Uterus (tissue), 4 donors: Measurements from ENCODE around the gene GPATCH2. TPM values are rescaled to one million over a fixed set of nuclear protein-coding genes. Genes with fewer than 3 reads are reported as not detected.

Experiments used
- DNase-seq, 2 donors: peaks; one replicate each; pipeline ENCODE4 v3.0.0-alpha.2; 2019 to 2020
- H3K27ac ChIP-seq, 2 donors: fragments of 200-600 bp; sonication (generic); 1 replicate in 1 of 2; 2 replicates in 1 of 2; pipeline ENCODE4 v1.5.1; 2016 to 2018
- H3K27me3 ChIP-seq, 2 donors: fragments of 200-600 bp; sonication (generic); one replicate each; pipeline ENCODE4 v1.5.1; 2018 to 2019; ENCODE audit warnings: control low read depth in 1 of 2
- H3K36me3 ChIP-seq, 2 donors: fragments of 200-600 bp; sonication (generic); one replicate each; pipeline ENCODE4 v1.5.1; 2019; ENCODE audit warnings: control low read depth in 1 of 2
- H3K4me1 ChIP-seq, 2 donors: fragments of 200-600 bp; sonication (generic); one replicate each; pipeline ENCODE4 v1.5.1; 2018 to 2019; ENCODE audit warnings: control low read depth in 1 of 2
- H3K4me3 ChIP-seq, 2 donors: fragments of 200-600 bp; sonication (generic); 1 replicate in 1 of 2; 2 replicates in 1 of 2; pipeline ENCODE4 v1.5.1; 2018 to 2019; ENCODE audit warnings: mild to moderate bottlenecking in 1 of 2
- H3K9me3 ChIP-seq, 2 donors: fragments of 200-600 bp; sonication (generic); one replicate each; pipeline ENCODE4 v1.5.1; 2019; ENCODE audit warnings: control low read depth in 1 of 2
- CTCF ChIP-seq, 4 experiments: fragments of 200-600 bp in 2 of 4; fragments of 450-650 bp in 2 of 4; sonication (generic) in 2 of 4; IDR thresholded peaks; one replicate each; pipeline ENCODE4 v1.5.1; 2016 to 2019; ENCODE audit warnings: antibody characterized with exemption in 4 of 4, mild to moderate bottlenecking in 2 of 4, moderate library complexity in 1 of 4
- POLR2A ChIP-seq, 2 donors: fragments of 450-650 bp; IDR thresholded peaks; one replicate each; pipeline ENCODE4 v1.6.1; 2016; ENCODE audit warnings: antibody characterized with exemption in 2 of 2, mild to moderate bottlenecking in 1 of 2, moderate library complexity in 1 of 2
- intact Hi-C: fragments of 100-400 bp; cut with DNase I; formaldehyde crosslinking; loops from one replicate; pipeline ENCODE4 v1.15.1; 2023; ENCODE audit warnings: low total_unique reads
- total RNA-seq, 4 donors: library from RNA; depleted of rRNA in 3 of 4; stranded (reverse); fragments of >200 nt in 3 of 4; gene quantifications; one replicate each; pipeline versions ENCODE4 v1.1.0 to v1.2.4, GENCODE V29; 2014 to 2023
- donor health status: DM: yes; HTN: yes; CAD: no.

Gene GPATCH2
- total RNA-seq, 4 donors from 2014 or later: 13.1 to 50.3 (median 19.2) TPM

DNA sequence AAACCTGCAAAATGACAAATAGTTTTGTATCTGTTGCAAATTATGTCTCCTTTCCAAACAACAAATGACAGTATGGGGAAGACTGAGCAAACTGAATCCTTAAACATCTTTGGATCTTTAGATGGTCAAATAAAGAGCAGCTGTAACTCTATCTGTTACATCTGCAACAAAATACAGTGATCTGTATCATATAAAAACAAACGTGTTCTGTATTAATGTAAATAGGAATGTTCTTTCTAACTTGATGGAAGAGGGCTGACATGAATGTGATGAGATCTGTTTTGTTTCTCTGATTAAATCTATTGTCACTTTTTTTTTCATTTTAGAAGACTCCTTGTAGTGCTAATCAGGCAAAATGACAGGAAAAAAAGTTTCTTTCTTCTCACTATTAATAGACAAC, 159.5 kb downstream of the GPATCH2 start:
- H3K36me3 ChIP-seq: no peaks in the 10 kb centered on the region
- H3K27ac ChIP-seq: no peak overlapping the region
- no peaks in the 10 kb centered on the region for H3K27me3 ChIP-seq
- DNase-seq: no peak
- TF ChIP-seq POLR2A (IDR thresholded peaks at IDR 0.05) (no peak), CTCF (IDR thresholded peaks at IDR 0.05) (no peak)
- no peaks in the 10 kb centered on the region for H3K4me1 ChIP-seq
- intact Hi-C loops: no loop called here
- no peaks in the 10 kb centered on the region for H3K9me3 ChIP-seq
- H3K4me3 ChIP-seq: no peak overlapping the region

- TF ChIP-seq POLR2A (IDR thresholded peaks at IDR 0.05): no peak
- no peak for TF ChIP-seq CTCF (IDR thresholded peaks at IDR 0.05)
- Histone ChIP-seq H3K27ac (no peak overlapping the region), H3K4me3 (no peak overlapping the region)
Observed at GRCh38 chr1:217469983-217470382, 160.9 kb downstream of the GPATCH2 start.

DNA sequence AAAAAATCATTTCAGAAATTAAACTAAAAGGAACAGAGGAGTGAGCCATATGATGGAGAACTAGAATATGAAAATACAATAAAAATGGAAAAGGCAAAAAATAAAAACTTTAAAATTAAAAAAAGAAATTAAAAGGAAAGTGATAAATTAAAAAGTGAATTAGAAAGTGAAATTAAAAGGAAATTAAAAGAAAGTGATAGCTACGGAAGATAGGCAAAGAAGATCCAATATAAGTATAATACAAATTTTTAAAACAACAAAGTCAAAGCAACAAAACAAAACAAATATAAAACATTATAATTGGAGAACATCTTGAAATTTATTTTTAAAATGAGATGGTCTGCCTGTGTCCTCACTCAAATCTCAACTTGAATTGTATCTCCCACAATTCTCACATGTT, 165.8 kb downstream of the GPATCH2 start:
- H3K4me1 ChIP-seq: no peaks in the 10 kb centered on the region
- no peaks in the 10 kb centered on the region for H3K27me3 ChIP-seq
- intact Hi-C loops: no loop called here

More at GRCh38 chr1:217469983-217470382, 160.9 kb downstream of the GPATCH2 start:
- H3K27me3 ChIP-seq: no peaks in the 10 kb centered on the region
- H3K9me3 ChIP-seq: no peaks in the 10 kb centered on the region
- no peak for DNase-seq
- no peaks in the 10 kb centered on the region for H3K4me1 ChIP-seq
- intact Hi-C loops: no loop called here
- no peaks in the 10 kb centered on the region for H3K36me3 ChIP-seq

DNA sequence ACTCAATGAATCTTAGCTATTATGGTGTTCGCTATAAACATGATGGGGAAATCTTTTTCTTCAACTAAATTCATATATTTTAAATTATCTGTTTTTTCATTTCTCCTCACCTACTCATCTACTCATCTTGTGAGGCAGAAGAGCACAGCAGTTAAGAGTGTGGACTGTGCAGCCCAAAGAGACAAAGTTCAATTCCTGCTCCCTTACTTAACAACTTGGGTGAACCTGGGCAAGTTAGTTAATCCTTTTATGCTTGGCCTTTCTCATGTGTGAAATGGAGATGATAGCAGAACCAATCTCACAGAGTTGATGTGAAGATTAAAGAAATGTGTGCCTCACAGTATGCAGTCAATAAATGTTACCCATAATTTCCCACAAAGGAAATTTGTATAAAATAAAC, 168.2 kb downstream of the GPATCH2 start:
- no peaks in the 10 kb centered on the region for H3K4me1 ChIP-seq
- no peaks in the 10 kb centered on the region for H3K36me3 ChIP-seq

More for the DNA sequence above, 165.8 kb downstream of the GPATCH2 start:
- H3K27ac ChIP-seq: no peak overlapping the region
- no peaks in the 10 kb centered on the region for H3K9me3 ChIP-seq
- no peak overlapping the region for H3K4me3 ChIP-seq
- H3K36me3 ChIP-seq: no peaks in the 10 kb centered on the region
- no peak for TF ChIP-seq CTCF (IDR thresholded peaks at IDR 0.05)
- TF ChIP-seq POLR2A (IDR thresholded peaks at IDR 0.05): no peak
- DNase-seq: no peak

GRCh38 chr1:217462159-217462558, 168.7 kb downstream of the GPATCH2 start:
- no peak overlapping the region for H3K4me3 ChIP-seq
- no peaks in the 10 kb centered on the region for H3K27me3 ChIP-seq
- no peak for DNase-seq
- H3K9me3 ChIP-seq: no peaks in the 10 kb centered on the region
- H3K4me1 ChIP-seq: no peaks in the 10 kb centered on the region
- no peaks in the 10 kb centered on the region for H3K36me3 ChIP-seq
- TF ChIP-seq CTCF (IDR thresholded peaks at IDR 0.05) (no peak), POLR2A (IDR thresholded peaks at IDR 0.05) (no peak)
- H3K27ac ChIP-seq: no peak overlapping the region
- intact Hi-C loops: no loop called here

More for the DNA sequence above, 168.2 kb downstream of the GPATCH2 start:
- no peak overlapping the region for H3K27ac ChIP-seq
- no peak overlapping the region for H3K4me3 ChIP-seq
- TF ChIP-seq POLR2A (IDR thresholded peaks at IDR 0.05): no peak
- no peak for DNase-seq
- intact Hi-C loops: no loop called here
- H3K27me3 ChIP-seq: no peaks in the 10 kb centered on the region
- no peaks in the 10 kb centered on the region for H3K9me3 ChIP-seq

GRCh38 chr1:217457016-217457415, 173.9 kb downstream of the GPATCH2 start:
- Histone ChIP-seq H3K4me3 (no peak overlapping the region), H3K36me3 (no peaks in the 10 kb centered on the region), H3K27me3 (no peaks in the 10 kb centered on the region), H3K27ac (no peak overlapping the region), H3K4me1 (no peaks in the 10 kb centered on the region), H3K9me3 (no peaks in the 10 kb centered on the region)
- DNase-seq: no peak
- intact Hi-C loops: no loop called here
- TF ChIP-seq POLR2A (IDR thresholded peaks at IDR 0.05) (no peak), CTCF (IDR thresholded peaks at IDR 0.05) (no peak)
